ENCODE data around the gene TRAP1. TPM values are rescaled to one million over a fixed set of nuclear protein-coding genes. Genes with fewer than 3 reads are reported as not detected.
A peak's percentile ranks its signal among the peaks of the same experiment; 100 is the strongest.

The TRAP1 gene
- total RNA-seq, 1 donor from 2014 or later: 212 TPM

- Mint-ChIP-seq H3K27me3 (no peaks in the 10 kb centered on the region), H3K27ac (peak within 1 kb of the TSS; percentile 97), H3K36me3 (ENCODE audit: insufficient read depth) (peaks cover 20% of the 10 kb centered on the region), H3K4me1 (ENCODE audit: low read depth) (peaks cover 17% of the 10 kb centered on the region), H3K9me3 (ENCODE audit: low read depth) (no peaks in the 10 kb centered on the region), H3K4me3 (ENCODE audit: low read depth) (peak within 1 kb of the TSS; percentile 48)
- peak; percentile 90 for TF ChIP-seq CTCF (IDR thresholded peaks at IDR 0.05; ENCODE audit: unreplicated experiment)
- DNase-seq (ENCODE audit: low spot score, unreplicated experiment): peak; percentile 75
These were observed 62.9 kb downstream of the TRAP1 start, which contains the start of gene DNASE1 for GRCh38 chr16:3654249-3654991. Gene DNASE1, plus strand, starts transcription at chr16:3654691. Its CDS starts 683 bp downstream, at chr16:3655374.

DNA sequence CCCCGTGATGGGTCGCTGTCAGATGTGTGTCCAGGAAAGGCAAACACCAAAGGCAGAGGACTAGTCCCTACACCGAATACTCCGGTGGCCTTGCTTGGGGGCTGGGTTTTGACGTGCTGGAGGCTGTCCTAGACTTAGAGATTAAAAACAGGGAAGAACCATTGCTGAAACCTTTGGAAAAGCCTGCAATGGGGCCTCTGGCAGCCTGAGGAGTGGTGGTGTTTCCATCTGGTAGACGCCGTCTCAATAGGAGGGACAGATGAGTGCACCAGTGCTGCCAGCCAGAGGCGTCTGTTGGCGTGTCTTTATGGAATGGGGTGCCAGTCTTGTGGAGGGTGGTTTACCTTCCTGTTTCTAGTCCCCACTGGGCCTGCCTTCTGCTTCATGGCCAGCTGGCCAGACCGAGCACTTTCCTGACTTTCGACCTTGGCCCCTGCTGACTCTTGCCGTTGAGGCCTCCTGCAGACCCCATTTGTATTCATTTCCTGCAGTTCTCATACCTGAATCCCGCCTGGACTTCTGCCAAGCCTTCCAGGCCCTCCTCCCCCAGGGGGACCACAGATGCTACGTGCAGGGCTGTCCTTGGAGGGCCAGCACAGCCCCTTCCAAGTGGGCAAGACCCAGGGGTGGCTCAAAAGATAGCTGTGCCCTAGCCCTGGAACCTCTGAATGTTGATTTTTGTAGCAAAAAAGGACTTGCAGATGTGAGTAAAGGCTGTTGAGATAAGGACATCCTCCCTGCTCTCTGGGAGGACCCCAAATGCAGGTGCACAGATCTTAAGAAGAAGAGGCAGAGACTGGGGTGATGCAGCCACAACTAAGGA, 64.7 kb downstream of the TRAP1 start:
- TF ChIP-seq CTCF (IDR thresholded peaks at IDR 0.05; ENCODE audit: unreplicated experiment): no peak
- Mint-ChIP-seq H3K4me1 (ENCODE audit: low read depth) (peaks cover 17% of the 10 kb centered on the region), H3K9me3 (ENCODE audit: low read depth) (no peaks in the 10 kb centered on the region), H3K36me3 (ENCODE audit: insufficient read depth) (peaks cover 14% of the 10 kb centered on the region), H3K27ac (peak overlapping the region; percentile 85), H3K4me3 (ENCODE audit: low read depth) (no peak overlapping the region), H3K27me3 (no peaks in the 10 kb centered on the region)
- DNase-seq (ENCODE audit: low spot score, unreplicated experiment): no peak

GRCh38 chr16:3651461-3652372, 65.6 kb downstream of the TRAP1 start:
- TF ChIP-seq CTCF (IDR thresholded peaks at IDR 0.05; ENCODE audit: unreplicated experiment): no peak
- Mint-ChIP-seq H3K27ac (peak overlapping the region; percentile 69), H3K36me3 (ENCODE audit: insufficient read depth) (peaks cover 8% of the 10 kb centered on the region), H3K9me3 (ENCODE audit: low read depth) (no peaks in the 10 kb centered on the region), H3K4me1 (ENCODE audit: low read depth) (peaks cover 15% of the 10 kb centered on the region), H3K27me3 (no peaks in the 10 kb centered on the region), H3K4me3 (ENCODE audit: low read depth) (no peak overlapping the region)
- no peak for DNase-seq (ENCODE audit: low spot score, unreplicated experiment)

GRCh38 chr16:3650631-3651265, 66.6 kb downstream of the TRAP1 start:
- no peaks in the 10 kb centered on the region for H3K27me3 Mint-ChIP-seq
- peak overlapping the region; percentile 69 for H3K27ac Mint-ChIP-seq
- DNase-seq (ENCODE audit: low spot score, unreplicated experiment): no peak
- H3K36me3 Mint-ChIP-seq (ENCODE audit: insufficient read depth): peaks cover 10% of the 10 kb centered on the region
- TF ChIP-seq CTCF (IDR thresholded peaks at IDR 0.05; ENCODE audit: unreplicated experiment): no peak
- H3K4me1 Mint-ChIP-seq (ENCODE audit: low read depth): peaks cover 24% of the 10 kb centered on the region
- no peak overlapping the region for H3K4me3 Mint-ChIP-seq (ENCODE audit: low read depth)
- H3K9me3 Mint-ChIP-seq (ENCODE audit: low read depth): no peaks in the 10 kb centered on the region
